GM12875 (cell line): ENCODE data around the gene DAPK1.

ENCODE experiments used
- H3K4me3 ChIP-seq: one replicate; pipeline ENCODE4 v1.5.1; 2011; ENCODE audit warnings: low read depth, low read length, control low read depth
- CTCF ChIP-seq: IDR thresholded peaks from 2 replicates; pipeline ENCODE4 v1.5.1; 2011; ENCODE audit warnings: low read depth, mild to moderate bottlenecking, control low read depth, inconsistent platforms, low read length, moderate library complexity, borderline replicate concordance; ENCODE audit not compliant: insufficient read depth

The DAPK1 gene

DNA sequence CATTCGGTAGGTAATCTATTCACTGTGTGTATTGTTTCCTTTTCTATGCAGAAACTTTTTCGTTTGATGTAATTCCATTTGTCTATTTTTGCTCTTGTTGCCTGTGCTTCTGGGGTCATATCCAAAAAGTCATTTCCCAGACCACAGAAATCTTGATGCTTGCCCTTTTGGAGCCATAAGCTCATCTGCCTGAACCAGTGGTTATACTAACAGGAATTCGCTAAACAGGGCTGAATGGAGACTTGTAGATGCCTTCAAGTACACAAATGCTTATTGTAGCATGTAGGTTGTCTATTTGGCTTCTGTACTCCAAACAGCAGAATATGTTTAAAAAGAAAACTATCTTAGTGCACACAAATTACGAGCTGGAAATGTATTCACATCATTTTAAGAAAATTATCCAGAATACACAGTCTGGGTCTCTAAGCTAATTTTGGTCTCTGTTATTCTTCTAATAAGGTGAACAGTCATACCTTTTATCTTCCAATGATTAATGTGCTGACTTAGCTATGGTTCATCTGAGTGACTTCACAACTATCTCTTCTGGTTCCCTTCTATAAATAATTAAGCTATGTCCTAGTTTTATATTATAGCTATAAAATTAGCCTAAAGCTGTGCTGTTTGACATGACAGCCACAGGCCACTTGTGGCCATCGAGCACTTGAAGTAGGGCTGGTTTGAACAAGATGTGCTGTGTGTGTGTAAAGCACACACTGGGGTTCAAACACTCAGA is 87.6 kb downstream of the DAPK1 start:
- H3K4me3 ChIP-seq: no peak overlapping the region
- no peak for TF ChIP-seq CTCF

DNA sequence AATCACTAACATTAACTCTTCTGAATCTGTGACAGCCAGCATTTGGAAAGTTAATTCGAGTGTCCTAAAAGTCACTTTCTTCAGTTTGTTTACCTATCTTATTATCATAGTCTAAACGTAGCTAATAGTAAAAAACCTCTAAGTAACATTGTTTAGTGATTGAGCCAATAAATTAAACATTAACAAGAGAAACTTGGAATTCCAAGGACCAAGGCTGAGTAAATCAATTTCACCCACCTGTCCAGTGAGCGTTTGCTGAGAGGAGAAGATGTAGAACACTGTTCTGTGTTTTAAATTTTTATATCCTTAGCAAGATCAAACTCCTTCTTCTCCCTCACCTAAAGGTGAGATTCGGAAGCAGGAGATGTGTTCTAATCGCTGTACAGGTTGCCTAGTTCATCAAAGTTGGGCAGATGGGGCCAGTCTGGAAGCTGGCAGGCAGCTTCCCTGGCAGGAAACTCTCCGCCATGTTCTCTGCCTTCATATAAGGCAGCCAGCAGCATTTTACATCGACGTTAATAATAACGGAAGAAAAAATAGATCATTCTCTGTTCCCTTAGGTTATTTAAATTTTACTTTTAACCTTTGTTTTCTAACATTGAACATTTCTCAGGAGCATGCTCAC is 89.2 kb downstream of the DAPK1 start:
- TF ChIP-seq CTCF: no peak
- H3K4me3 ChIP-seq: no peak overlapping the region

DNA sequence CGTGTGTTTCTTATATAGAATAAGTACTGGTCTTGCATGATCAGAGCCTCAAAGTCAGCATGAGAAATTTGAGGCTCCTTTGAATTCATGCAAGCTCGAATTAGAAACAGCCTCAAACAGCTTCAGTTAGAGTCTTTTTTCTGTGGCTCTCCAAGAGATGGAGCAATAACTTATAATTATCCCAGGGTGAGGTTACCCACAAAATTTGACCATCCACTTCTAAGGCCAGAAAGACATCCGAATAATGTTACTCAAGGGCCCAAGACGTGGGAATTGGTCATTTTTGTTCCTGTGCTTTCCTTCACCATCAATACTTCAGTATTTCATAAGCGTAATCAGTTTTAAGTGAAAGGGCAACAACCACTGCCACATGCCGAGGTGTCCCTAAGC is 89.7 kb downstream of the DAPK1 start:
- TF ChIP-seq CTCF: no peak
- no peak overlapping the region for H3K4me3 ChIP-seq

- no peak for TF ChIP-seq CTCF
- no peak overlapping the region for H3K4me3 ChIP-seq
Observed at GRCh38 chr9:87587864-87588263, 90.2 kb downstream of the DAPK1 start.

- no peak overlapping the region for H3K4me3 ChIP-seq
- TF ChIP-seq CTCF: no peak
Observed at GRCh38 chr9:87588339-87588738, 90.7 kb downstream of the DAPK1 start.

- no peak for TF ChIP-seq CTCF
- no peak overlapping the region for H3K4me3 ChIP-seq
Observed at GRCh38 chr9:87590996-87591395, 93.3 kb downstream of the DAPK1 start.
